Measurements from ENCODE around the gene ENTR1.

The ENTR1 gene

DNA sequence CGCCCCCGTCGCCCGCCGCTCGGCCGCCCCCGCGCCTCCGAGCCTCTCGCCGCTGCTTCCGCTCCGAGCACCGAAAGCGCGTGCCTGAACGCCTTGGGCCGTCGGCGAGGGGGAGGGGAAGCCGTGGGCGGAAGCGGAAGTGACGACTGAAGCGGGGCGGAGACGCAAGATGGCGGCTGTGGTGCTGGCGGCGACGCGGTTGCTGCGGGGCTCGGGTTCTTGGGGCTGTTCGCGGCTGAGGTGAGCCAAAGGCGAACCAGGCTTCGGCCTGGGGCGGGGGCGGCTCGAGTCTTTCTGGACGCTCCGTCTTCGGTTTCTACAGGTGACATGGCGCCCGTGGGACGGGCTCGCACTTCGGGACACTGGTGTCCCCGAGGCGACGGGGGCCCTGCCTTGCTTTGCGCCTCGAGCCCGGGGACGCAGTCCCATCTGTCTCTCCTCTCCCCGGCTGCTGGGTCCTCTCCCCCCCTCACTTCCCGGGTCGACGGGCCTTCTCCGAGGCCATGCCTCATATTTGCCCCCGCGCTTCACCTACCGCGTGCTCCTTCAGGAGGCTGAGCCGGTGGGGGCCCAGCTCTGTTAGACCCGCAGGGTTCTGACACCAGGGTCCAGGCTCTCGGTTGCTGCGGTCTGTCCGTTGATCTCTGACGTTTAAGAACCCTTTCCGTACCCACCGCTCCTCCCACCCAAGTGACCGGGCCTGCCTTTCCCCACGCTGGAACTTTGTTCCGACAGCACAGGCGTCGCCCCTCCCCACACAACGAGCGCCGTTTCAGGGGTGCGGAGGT lies at the start of gene ENTR1, which contains the start of gene PMPCA:
Gene ENTR1, minus strand, starts transcription at position 115 of the 788 bp plus-strand sequence. CDS start 217 bp downstream, outside the sequence.
Gene PMPCA, plus strand, starts transcription at position 159 of the 788 bp plus-strand sequence. Its CDS starts 11 bp downstream, at position 170.
- TF ChIP-seq, protein P1, sequence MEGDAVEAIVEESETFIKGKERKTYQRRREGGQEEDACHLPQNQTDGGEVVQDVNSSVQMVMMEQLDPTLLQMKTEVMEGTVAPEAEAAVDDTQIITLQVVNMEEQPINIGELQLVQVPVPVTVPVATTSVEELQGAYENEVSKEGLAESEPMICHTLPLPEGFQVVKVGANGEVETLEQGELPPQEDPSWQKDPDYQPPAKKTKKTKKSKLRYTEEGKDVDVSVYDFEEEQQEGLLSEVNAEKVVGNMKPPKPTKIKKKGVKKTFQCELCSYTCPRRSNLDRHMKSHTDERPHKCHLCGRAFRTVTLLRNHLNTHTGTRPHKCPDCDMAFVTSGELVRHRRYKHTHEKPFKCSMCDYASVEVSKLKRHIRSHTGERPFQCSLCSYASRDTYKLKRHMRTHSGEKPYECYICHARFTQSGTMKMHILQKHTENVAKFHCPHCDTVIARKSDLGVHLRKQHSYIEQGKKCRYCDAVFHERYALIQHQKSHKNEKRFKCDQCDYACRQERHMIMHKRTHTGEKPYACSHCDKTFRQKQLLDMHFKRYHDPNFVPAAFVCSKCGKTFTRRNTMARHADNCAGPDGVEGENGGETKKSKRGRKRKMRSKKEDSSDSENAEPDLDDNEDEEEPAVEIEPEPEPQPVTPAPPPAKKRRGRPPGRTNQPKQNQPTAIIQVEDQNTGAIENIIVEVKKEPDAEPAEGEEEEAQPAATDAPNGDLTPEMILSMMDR (IDR thresholded peaks at IDR 0.05; ENCODE audit: insufficient read depth, low read length, missing control alignments) = no peak
- POLR2A ChIA-PET = interaction anchor here (0.6 to 1.2 kb wide), 4 partner anchors 10 to 48 kb away, joined by 3 to 6 read pairs (median 4); no protein-coding TSS in a partner anchor
- CTCF ChIA-PET = interaction anchor here (1.0 to 4.3 kb wide), 11 partner anchors 9 to 98 kb away, joined by 3 to 41 read pairs (median 5); partner anchors contain the start of genes DNLZ and SNAPC4
- DNase-seq (ENCODE audit: low read depth, low spot score) = peak; percentile 10
- peak within 1 kb of the TSS; percentile 95 for H3K4me3 ChIP-seq (ENCODE audit: low read depth, low read length)

DNA sequence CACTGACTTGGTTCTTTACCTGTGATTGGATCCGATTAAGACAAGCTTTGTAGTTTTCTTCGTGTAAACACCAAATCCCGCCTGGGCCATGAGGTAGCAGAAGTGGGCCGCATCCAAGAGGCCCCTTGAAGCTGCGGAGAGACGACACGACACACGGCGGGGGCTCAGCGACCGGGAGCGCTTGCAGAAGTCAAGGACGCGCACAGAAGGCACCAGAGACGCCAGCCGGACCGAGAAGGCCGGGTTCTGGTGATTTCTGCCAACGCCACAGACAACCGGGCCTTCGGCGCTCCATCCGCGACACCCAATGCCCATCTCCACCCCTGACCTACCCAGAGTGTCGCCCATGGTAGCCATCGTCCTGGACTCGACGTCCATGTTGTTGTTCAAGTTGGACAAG lies 49.0 kb upstream of the ENTR1 start:
- no peak for DNase-seq (ENCODE audit: low read depth, low spot score)
- ChIA-PET POLR2A (no interaction called here), CTCF (interaction anchor here (1.4 to 3.4 kb wide), 3 partner anchors 14 to 50 kb away, joined by 4 to 16 read pairs (median 13); no protein-coding TSS in a partner anchor)
- TF ChIP-seq, protein P1 (IDR thresholded peaks at IDR 0.05; ENCODE audit: insufficient read depth, low read length, missing control alignments) = no peak
- H3K4me3 ChIP-seq (ENCODE audit: low read depth, low read length) = no peak overlapping the region

DNA sequence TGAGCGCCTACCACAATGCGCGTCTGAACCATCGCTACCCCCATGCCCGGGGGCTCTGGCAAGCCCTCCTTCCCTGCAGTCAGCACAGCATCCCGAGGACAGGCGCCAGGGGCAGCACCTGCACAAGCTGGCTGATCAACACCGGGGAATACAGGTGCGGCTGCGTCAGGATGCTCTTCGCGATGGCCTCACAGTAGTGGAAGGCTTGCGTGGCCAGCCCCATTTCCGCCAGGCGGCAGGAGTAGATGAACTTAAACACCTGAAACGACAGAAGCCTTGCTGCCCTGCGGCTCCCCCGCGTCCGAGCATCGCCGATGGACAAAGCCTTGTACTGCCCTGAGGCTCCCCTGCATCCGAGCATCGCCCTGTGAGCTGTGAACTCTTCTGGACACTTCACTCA lies 46.9 kb upstream of the ENTR1 start:
- DNase-seq (ENCODE audit: low read depth, low spot score) = no peak
- TF ChIP-seq, protein P1 (IDR thresholded peaks at IDR 0.05; ENCODE audit: insufficient read depth, low read length, missing control alignments) = no peak
- H3K4me3 ChIP-seq (ENCODE audit: low read depth, low read length) = no peak overlapping the region
- CTCF ChIA-PET = interaction anchor here (1.1 to 3.4 kb wide), 4 partner anchors 11 to 27 kb away, joined by 3 to 16 read pairs (median 10); no protein-coding TSS in a partner anchor
- POLR2A ChIA-PET = no interaction called here

DNA sequence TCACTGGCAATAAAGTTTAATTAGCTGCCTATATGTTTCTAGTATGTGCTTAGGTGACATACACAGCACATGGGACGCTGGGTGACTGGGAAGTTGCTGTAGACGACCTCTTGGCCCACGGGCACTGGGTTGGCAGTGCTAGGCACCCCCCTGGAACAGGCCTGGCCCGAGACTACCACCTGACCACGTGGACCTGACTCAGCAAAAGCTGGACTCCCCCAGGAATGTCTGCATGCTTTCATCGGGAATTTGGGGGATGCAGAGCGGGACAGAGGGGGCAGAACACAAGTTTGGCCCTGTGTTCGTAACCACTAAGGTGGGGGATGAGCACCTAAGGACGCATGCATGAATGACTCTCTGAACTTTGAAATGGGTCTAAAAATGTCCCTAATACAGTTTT lies 45.8 kb upstream of the ENTR1 start:
- ChIA-PET POLR2A (no interaction called here), CTCF (no interaction called here)
- no peak for DNase-seq (ENCODE audit: low read depth, low spot score)
- no peak overlapping the region for H3K4me3 ChIP-seq (ENCODE audit: low read depth, low read length)
- TF ChIP-seq, protein P1 (IDR thresholded peaks at IDR 0.05; ENCODE audit: insufficient read depth, low read length, missing control alignments) = no peak

DNA sequence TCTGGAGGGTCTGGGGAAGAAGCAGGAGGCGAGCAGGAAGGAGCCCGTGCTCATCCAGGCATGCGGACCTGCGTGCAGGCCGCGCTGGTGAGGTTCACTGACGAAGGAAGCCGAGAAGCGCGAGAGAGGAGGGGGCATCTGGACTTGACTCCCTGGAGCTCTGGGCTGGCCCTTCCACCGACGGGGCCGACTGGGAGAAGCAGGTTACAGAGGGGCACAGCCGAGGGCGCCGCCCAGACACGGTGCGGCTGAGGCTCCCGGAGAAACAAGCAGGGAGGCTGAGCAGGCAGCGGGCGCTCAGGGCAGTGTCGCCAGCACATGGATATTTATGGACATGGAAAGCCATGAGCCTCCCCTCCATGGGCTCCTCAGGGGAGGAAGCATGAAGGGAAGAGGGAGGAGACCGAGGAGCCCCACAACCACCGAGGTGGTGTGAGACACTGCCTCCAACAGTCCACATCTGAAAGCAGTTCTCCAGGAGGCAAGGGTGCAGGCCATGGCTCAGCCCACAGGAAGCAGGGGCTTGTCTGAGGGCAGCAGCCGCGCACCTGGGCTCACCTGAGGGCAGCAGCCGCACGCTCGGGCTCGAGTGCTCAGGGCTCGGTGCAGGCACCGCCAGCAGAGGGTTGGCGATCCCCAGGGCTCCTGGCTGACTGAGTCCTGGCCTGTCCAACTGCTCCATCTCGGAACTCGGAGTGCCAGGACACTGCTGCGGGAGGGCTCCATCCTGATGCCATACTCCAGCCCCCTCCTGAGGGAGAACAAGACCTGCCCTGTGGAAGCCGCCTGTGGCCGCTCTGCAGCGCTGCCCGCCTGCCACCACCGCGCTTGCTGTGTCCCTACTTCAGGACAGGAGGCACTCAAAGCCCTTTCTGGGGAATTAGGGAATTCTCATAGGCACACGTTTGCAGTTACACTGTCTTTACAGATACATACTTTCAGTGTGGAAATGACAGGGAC lies 44.9 kb upstream of the ENTR1 start:
- no peak overlapping the region for H3K4me3 ChIP-seq (ENCODE audit: low read depth, low read length)
- DNase-seq (ENCODE audit: low read depth, low spot score) = no peak
- TF ChIP-seq, protein P1 (IDR thresholded peaks at IDR 0.05; ENCODE audit: insufficient read depth, low read length, missing control alignments) = no peak
- CTCF ChIA-PET = interaction anchor here (1.4 kb wide), 1 partner anchor 15 kb away, joined by 3 read pairs; no protein-coding TSS in a partner anchor
- POLR2A ChIA-PET = no interaction called here
